Activated CD4-positive, CD25-positive, alpha-beta regulatory T cell treated with anti-CD3 and anti-CD28 coated beads, Interleukin-2, amount 50 U/mL, for 72 hours (primary cell): Measurements from ENCODE around the gene CNPY4.
"Not testable (repeated sequence)": the region's sequence is repeated elsewhere in the genome, so short reads cannot be mapped to it uniquely, and the experiment has no call there.

Source experiments
- DNase-seq: peaks from one replicate; pipeline ENCODE4 v3.0.0; 2021

The CNPY4 gene

DNA sequence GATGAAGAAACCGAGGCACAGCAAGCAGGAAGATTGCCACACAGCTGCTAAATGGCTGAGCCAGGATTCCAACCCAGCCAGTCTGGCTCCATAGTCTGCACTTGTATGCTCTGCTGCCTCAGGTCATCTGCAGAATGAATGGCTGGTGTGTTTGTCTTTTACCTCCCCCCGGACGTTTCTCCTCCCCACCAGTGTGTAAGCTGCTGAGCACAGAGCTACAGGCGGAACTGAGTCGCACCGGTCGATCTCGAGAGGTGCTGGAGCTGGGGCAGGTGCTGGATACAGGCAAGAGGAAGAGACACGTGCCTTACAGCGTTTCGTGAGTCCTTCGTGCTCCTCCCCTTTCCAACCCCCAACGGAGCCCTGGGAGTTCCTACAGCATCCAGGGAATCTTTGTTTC, 2.6 kb downstream of the CNPY4 start:
- DNase-seq: no peak

DNA sequence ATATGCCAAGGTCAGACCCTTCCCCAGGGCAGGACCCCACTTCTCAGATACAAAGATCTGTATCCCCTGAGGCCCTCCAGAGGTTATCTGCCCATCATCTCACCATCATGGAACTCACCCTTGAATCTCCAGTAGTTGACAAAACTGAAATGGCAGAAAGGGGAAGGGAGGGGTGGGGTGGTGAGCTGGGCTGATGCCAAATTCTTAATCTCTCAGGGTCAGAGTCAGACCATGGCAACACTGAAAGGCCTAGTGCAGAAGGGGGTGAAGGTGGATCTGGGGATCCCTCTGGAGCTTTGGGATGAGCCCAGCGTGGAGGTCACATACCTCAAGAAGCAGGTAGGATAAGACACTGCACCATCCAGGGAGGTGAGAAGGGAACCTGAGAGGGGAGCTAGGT, 3.1 kb downstream of the CNPY4 start:
- DNase-seq: no peak

DNA sequence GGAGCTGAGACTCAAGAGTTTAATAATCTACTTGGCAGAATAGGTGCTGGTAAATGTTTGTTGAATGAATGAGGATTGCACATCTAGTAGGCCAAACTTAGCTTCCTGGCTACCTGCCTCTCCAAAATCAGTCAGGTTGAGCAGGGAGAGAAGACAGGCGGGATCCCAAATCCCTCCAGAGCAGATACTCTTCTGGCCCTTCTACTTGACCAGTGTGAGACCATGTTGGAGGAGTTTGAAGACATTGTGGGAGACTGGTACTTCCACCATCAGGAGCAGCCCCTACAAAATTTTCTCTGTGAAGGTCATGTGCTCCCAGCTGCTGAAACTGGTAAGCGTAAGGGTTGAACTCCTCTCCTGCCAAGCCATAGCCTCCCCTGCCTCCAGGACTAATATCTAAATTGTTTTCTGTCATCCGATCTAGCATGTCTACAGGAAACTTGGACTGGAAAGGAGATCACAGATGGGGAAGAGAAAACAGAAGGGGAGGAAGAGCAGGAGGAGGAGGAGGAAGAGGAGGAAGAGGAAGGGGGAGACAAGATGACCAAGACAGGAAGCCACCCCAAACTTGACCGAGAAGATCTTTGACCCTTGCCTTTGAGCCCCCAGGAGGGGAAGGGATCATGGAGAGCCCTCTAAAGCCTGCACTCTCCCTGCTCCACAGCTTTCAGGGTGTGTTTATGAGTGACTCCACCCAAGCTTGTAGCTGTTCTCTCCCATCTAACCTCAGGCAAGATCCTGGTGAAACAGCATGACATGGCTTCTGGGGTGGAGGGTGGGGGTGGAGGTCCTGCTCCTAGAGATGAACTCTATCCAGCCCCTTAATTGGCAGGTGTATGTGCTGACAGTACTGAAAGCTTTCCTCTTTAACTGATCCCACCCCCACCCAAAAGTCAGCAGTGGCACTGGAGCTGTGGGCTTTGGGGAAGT, 5.1 kb downstream of the CNPY4 start:
- no peak for DNase-seq

DNA sequence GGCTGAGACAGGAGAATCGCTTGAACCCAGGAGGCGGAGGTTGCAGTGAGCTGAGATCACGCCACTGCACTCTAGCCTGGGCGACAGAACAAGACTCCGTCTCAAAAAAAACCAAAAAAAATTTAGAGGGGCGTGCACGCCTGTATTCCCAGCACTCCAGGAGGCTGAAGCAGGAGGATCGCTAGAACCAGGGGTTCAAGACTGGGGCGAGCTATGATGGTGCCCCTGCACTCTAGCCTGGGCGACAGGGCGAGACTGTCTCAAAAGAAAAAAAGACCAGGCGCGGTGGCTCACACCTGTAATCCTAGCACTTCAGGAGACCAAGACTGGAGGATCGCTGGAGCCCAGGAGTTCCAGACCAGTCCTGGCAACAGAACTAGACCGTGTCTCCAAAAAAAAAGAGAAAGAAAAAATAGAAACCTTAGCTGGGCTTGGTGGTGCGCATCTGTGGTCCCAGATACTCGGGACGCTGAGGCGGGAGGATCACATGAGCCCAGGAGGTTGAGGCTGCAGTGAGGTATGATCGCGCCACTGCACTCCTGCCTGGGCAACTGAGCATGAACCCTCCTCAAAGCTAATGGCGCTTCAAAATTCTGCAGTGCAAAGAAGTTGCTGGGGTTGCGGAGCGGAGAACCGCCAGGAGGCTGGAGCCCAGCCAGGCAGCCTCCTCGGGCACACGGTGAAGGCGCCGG, 7.0 kb downstream of the CNPY4 start:
- no peak for DNase-seq

DNA sequence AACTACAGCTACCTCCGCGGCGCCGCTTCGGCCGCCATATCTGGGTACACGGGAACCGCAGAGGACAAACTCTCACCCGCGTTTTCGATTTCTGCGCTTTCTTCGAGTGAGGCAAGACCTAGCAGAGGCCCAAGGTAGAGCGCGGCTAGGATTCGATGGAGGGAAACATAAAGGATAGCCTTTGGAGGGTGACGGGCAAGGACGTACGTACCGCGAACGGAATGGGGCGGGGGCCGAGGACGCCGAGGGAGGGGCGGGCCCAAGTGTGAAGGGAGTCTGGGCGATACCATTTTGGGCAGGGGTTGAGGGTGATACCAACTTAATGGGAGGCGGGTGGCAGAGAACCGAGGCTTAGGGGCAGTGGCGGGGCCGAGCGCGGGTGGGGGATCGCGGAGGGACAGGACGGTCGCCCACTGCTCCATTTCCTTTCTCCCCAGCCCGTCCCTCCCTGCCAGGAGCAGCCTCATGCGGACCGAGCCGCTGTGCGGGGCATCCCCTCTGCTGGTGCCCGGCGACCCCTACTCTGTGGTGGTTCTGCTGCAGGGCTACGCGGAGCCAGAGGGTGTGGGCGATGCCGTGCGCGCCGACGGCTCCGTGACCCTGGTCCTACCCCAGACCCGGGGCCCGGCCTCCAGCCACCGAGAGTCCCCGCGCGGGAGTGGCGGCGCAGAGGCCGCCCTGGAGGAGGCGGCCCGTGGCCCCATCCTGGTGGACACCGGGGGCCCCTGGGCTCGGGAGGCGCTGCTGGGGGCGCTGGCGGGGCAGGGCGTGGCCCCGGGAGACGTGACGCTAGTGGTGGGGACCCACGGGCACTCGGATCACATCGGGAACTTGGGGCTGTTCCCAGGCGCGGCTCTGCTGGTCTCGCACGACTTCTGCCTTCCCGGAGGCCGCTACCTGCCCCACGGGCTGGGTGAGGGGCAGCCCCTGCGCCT, 7.8 kb downstream of the CNPY4 start, which contains the start of gene MBLAC1:
Gene MBLAC1 (plus strand): TSS at position 37 of the 935 bp plus-strand sequence. CDS start 429 bp downstream, at position 466.
- peak; percentile 91 for DNase-seq

DNA sequence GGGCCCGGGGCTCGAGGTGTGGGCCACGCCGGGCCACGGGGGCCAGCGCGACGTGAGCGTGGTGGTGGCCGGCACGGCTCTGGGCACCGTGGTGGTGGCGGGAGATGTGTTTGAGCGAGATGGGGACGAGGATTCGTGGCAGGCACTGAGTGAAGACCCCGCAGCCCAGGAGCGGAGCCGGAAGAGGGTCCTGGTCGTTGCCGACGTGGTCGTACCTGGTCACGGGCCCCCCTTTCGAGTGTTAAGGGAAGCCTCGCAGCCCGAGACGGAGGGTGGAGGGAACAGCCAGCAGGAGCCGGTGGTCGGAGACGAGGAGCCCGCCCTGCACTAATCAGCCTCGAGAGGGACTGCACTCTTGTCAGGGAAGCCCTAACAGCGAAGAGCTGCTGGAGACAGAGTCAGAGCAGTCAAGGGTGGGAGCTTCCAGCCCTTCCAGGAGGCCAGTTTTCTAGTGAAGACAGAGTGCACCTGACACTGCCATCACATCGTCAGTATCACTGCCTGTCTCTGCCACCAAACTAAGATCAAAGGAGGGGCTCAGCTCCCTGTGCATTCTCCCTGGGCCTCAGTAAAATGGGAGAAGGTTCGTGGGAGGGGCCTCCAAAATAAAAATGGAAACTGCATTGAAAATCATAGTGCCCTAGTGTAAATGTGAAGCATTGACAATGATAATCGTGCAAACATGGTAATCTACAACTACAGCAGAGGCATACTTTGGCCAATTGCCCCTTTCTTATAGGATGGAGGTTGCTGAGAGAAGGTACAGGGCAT, 8.6 kb downstream of the CNPY4 start:
- DNase-seq: no peak

DNA sequence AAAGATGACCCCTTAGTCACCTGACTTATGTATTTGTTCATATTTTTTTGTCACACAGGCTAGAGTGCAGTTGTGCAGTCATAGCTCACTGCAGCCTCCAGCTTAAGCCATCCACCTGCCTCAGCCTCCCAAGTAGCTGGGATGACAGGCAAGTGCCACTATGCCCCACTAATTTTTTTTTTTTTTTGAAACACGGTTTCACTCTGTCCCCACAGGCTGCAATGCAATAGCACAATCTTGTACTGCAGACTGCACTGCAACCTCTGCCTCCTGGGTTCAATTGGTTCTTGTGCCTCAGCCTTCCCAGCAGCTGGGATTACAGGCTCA, 9.2 kb downstream of the CNPY4 start:
- no peak for DNase-seq

DNA sequence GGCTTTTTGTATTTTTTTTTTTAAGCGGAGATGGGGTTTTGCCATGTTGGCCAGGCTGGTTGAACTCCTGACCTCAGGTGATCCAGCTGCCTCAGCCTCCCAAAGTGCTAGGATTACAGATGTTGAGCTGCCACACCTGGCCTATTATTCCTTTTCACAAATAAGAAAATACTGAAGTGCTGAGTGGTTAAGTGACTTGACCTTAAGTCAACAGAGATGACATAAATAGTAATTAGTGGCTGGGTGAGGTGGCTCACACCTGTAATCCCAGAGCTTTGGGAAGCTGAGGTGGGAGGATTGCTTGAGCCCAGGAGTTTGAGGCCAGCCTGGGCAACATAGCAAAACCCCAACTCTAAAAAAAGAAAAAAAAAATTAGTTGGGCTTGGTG, 10.8 kb downstream of the CNPY4 start:
- not testable (repeated sequence) for DNase-seq

DNA sequence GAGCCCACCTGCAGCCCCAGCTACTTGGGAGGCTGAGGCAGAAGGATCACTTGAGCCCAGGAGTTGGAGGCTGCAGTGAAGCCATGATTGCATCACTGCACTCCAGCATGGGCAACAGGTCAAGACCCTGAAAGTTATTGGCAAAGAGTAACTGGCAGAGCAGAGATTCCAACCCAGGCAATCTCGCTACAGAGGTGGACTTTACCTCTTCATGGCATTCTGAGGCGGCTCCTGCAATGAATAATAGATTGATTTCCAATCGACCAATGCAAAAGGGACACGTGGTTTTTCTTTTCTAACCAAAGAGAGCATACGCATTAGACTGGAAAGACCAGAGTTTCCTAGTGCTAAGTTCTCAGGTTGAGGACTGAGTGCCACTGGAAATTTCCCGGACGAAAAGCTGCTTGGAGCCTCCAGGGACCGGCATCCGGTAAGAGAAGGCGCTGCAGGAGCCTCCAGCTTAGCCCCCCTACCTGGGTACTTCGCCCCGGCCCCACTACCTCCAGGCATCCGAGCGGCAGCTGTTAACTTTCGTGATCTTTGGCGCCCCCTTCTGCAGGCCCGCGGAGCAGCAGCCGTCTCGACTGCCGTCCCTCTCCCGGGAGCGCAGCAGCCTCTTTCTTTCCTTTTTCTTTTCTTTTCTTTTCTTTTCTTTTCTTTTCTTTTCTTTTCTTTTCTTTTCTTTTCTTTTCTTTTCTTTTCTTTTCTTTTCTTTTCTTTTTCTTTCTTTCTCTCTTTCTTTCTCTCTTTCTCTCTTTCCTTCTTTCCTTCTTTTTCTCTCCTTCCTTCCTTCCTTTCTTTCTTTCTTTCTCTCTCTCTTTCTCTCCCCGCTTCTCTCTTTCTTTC, 11.4 kb downstream of the CNPY4 start:
- peak; percentile 90 for DNase-seq

DNA sequence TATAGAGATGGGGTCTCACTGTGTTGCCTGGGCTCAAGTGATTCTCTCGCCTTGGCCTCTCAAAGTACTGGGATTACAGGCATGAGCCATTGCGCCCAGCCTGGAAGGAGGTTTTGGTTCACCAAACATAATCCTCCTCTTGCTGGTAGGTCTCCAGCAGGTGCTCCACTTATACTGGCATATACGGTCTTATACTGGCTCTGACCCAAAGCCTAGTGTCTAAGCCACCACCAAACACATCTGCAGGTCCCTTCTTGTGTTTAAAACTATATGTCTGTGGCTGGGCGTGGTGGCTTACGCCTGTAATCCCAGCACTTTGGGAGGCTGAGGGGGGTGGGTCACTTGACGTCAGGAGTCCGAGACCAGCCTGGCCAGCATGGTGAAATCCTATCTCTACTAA, 12.7 kb downstream of the CNPY4 start:
- no peak for DNase-seq

DNA sequence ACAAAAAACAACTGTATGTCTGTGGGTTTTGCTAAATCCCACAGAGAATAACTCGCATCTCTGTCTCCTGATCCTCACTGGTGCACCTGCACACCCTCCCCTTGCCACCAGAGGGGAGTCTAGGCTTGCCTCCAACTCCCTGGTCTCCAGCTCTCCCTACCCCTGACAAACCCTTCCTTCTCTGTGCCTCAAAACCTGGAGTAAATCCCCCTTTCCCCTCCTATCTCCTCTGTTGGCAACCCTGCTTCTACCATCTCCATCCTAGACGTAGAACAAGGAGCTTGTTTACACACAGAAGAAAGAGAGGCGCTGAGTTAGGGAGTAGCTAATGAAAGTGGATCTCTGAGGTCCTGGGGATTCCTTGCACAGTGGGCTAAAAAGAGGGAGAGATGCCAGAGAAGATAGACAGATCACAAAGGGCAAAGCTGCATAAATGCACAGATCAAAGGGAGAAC, 13.3 kb downstream of the CNPY4 start:
- DNase-seq: peak; percentile 48

DNA sequence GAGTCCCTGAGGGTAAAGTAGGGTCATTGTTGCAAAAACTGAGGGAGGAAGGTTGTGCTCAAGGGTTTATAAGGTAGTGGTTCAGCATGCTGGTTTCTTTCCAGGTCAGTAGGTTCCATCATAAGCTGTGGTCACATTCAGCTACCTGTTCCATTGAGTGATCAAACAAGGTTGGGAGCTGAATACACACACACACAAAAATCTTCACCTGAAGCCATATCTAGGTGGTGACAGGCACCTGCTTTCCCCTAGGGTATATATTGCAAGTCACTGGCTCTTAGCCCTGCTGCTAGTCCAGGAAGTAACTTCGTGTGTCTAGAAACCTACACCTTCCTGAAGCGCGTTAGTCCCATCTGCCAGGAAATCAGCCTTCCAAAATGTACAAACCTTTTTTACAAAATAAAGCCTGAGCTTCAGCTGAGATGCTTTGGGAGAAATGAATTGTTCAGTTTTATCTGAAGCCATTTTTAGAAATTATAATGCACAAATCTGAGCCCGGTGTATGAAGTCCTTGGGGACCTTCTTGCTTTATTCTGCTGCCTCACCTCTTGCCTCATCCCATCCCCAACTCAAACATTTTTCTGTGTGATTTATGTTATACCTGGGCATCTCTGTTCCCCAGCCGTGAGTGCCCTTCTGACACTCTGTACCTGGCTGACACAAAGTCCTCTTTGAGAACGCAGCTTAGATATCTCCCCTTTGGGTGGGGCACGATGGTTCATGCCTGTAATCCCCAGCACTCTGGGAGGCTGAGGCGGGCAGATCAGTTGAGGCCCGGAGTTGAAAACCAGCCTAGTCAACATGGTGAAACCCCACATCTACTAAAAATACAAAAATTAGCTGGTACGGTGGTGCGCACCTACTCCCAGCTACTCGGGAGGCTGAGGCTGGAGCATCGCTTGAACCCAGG, 18.7 kb downstream of the CNPY4 start:
- no peak for DNase-seq

DNA sequence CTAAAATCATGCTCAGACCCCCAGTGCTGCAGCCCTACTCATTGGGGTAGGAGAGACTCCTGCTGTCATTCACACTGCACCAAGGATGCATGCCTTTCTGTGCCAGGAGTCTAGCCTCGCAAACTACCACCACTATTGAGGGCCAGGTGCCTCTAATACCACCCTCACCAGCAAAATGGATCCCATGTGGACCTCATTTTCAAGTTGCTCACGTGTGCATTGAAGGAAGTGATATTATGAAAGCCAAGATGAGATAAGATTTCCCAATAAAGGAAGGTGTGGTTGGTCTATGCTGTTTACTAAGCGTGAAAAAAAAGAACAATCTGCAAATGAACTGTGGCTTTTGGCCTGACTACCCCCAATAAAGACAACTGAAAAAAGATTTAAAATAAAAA, 22.1 kb downstream of the CNPY4 start:
- no peak for DNase-seq

DNA sequence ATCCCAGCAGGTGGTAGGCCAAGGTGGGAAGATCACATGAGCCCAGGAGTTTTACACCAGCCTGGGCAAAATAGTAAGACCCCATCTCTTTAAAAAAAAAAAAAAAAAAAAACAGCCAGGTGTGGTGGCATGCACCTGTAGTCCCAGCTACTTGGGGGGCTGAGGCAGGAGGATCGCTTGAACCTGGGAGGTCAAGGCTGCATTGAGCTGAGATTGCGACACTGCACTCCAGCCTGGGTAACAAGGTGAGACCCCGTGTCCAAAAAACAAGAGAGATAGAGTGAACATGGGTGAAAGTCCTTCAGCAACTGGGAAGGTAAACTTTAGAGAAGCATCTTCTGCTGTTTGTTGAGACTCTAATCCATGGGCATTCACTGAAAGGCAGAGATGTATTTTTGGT, 23.0 kb downstream of the CNPY4 start:
- DNase-seq: no peak

DNA sequence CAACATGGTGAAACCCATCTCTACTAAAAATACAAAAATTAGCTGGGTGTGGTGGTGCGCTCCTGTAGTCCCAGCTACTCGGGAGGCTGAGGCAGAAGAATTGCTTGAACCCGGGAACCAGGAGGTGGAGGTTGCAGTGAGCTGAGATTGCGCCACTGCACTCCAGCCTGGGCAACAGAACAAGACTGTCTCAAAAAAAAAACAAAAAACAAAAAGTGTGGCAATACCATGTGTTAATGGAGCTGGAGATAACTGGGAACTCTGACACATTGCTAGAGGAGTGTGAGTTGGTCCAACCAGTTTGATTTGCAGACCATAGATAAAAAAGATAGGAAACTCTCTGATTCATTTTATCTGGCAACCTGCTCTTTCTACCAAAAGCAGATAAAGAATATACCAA, 26.9 kb downstream of the CNPY4 start:
- not testable (repeated sequence) for DNase-seq

DNA sequence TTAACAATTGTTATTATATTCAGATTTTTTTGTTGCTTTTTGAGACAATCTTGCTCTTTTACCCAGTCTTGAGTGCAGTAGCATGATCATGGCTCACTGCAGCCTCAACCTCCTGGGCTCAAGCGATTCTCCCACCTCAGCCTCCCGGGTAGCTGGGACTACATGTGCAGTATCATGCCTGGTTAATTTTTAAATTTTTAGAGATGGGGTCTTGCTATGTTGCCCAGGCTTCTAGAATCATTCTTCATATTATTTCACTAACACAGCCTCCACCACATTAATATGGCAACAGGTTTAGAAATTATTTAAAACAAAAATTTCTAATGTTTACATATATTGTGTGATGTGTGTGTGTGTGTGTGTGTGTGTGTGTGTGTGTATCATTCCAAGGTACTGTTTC, 27.8 kb downstream of the CNPY4 start:
- DNase-seq: no peak

DNA sequence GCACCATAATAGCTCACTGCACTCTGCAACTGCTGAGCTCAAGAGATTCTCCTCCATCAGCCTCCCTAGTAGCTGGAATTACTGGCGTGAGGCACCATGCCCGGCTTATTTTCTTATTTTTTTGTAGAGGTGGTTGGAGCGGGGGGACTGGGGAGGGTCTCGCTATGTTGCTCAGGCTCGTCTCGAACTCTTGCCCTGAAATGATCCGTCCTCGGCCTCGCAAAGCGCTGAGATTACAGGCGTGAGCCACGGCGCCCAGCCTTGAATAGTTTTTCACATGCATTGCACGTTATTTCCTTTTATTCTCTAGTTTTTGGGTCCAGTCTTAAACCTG, 28.8 kb downstream of the CNPY4 start:
- no peak for DNase-seq

DNA sequence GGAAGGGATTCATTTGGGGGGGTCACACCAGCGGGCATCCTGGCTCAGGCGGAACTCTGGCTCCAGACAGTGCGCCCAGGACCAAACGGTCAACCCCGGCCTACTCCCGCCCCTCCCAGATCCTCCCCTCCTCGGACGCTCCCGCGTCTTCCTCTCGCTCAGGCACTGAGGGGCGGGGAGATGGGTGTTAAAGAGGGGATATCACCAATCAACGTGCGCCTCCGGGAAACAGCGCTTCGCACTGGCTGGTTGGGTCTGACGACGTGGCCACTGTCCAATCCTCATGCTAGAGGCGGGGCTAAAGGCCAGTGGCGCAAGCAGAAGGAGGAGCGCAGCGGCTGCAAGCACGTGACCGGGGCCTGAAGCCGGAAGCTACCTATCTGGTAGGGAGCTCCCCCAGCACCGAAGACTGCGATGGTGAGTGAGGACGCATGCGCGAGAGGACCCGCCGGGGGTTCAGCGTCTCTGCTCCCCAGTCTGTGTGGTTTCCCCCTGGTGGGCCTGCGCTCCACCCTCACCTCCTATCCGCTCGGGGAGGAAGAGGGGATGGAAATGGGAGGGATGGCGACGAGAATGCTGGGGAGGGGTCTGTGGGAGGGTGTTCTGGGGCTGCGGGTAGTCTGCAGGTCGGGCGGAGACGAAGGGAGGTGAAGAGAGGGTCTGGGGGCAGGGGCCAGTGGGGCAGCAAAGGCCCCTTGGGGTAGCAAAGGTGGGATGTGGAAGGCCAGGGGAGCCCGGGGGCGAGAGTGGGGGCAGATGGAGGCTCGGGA, 29.3 kb downstream of the CNPY4 start, which contains the start of gene LAMTOR4:
Gene LAMTOR4 (plus strand): TSS at position 360 of the 770 bp plus-strand sequence. CDS start 55 bp downstream, at position 415.
- DNase-seq: peak; percentile 93

DNA sequence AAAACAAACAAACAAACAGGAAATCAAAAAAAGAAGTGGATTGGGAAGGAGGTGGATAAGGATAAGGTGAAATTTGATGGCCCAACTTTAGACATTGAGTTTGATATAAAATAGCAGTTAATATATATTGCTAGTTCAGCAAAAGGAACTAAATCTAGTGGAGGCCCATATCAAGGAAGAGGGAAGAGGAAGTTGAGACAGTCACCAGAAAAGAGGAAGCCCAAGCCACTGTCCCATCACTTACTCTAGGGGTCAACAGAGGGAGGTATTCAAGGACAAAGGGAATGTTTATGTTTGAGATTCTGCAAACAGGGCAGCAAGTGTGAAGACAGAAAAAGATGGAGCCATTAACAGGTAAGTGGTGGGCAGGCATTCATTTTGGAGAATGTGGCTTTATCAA, 33.0 kb downstream of the CNPY4 start:
- no peak for DNase-seq
